HepG2 (cell line): ENCODE data around the gene ENO1. TPM values are rescaled to one million over a fixed set of nuclear protein-coding genes. Genes with fewer than 3 reads are reported as not detected.
A peak's percentile ranks its signal among the peaks of the same experiment; 100 is the strongest.

Experiments used
- ATAC-seq: fragments of 200-7000 bp; cut with Tn5 transposase; 3 replicates; pipeline ENCODE4 v1.9.1; 2020; ENCODE audit warnings: mild to moderate bottlenecking, moderate library complexity
- BruUV-seq: library from RNA; stranded (reverse); fragments of 400-500 nt; replicated peaks from 2 replicates; lab custom pipeline; 2021; lab: Mats Ljungman, UMichigan
- CTCF ChIA-PET: fragments of 300-600 bp; formaldehyde crosslinking; extraction: SDS; loops from one replicate; lab custom pipeline; 2021; ENCODE audit warnings: low total read pairs, inconsistent platforms, low intra/inter-chr PET ratio; lab: Yijun Ruan, JAX
- POLR2A ChIA-PET: fragments of 350-600 bp; sonication (Branson Sonifier 250); formaldehyde crosslinking; loops from one replicate; lab custom pipeline; 2020; ENCODE audit warnings: antibody characterized with exemption, inconsistent platforms; lab: Yijun Ruan, JAX
- DNase-seq: peaks from one replicate; pipeline ENCODE4 v3.0.0-alpha.2; 2015; ENCODE audit warnings: low spot score
- FAIRE-seq: peaks from 3 replicates; lab custom pipeline; 2011; peaks lifted over from hg19 to GRCh38; lab: Jason Lieb, UNC
- H2AFZ ChIP-seq: one replicate; pipeline ENCODE4 v1.6.1; 2011; ENCODE audit warnings: low read length, inconsistent platforms
- H3K27ac ChIP-seq: fragments of 300-600 bp; 3 replicates; pipeline ENCODE4 v1.8.0; 2011; ENCODE audit warnings: mixed run types, mild to moderate bottlenecking, mixed read lengths, low read length, inconsistent platforms; ENCODE audit not compliant: insufficient read depth; ENCODE audit errors: extremely low read length
- H3K27me3 ChIP-seq, 2 experiments: fragments of 200-600 bp in 1 of 2; 2 replicates in 1 of 2; 3 replicates in 1 of 2; pipeline versions ENCODE4 v1.6.0 to v1.8.0; 2011; ENCODE audit warnings: low read length in 2 of 2, mild to moderate bottlenecking in 2 of 2, moderate library complexity in 2 of 2, inconsistent platforms in 1 of 2; ENCODE audit not compliant: insufficient read depth in 2 of 2, control insufficient read depth in 1 of 2
- H3K36me3 ChIP-seq, 2 experiments: fragments of 200-600 bp in 1 of 2; replicated peaks in 1 of 2; 2 replicates in 1 of 2; 3 replicates in 1 of 2; pipeline versions ENCODE4 v1.5.1 to v1.8.0; 2011; ENCODE audit warnings: low read length in 2 of 2, inconsistent platforms in 1 of 2; ENCODE audit not compliant: insufficient read depth in 2 of 2, control insufficient read depth in 1 of 2
- H3K4me1 ChIP-seq: 2 replicates; pipeline ENCODE4 v1.5.1; 2012; ENCODE audit warnings: low read length, inconsistent platforms; ENCODE audit not compliant: insufficient read depth
- H3K4me2 ChIP-seq: 2 replicates; pipeline ENCODE4 v1.6.0; 2011; ENCODE audit warnings: low read depth, low read length, inconsistent platforms
- H3K4me3 ChIP-seq, 3 experiments: fragments of 200-600 bp in 1 of 3; sonication (generic), shearing (Covaris generic) in 1 of 3; replicated peaks in 1 of 3; 2 replicates each; pipeline ENCODE4 v1.5.1; 2011 to 2016; ENCODE audit warnings: low read length in 3 of 3, inconsistent platforms in 2 of 3, low read depth in 2 of 3, mild to moderate bottlenecking in 2 of 3, control low read depth in 1 of 3, mixed read lengths in 1 of 3; ENCODE audit not compliant: insufficient read depth in 1 of 3
- H3K79me2 ChIP-seq: one replicate; pipeline ENCODE4 v1.6.1; 2011; ENCODE audit warnings: low read length, inconsistent platforms; ENCODE audit not compliant: insufficient read depth
- H3K9ac ChIP-seq: 2 replicates; pipeline ENCODE4 v1.6.0; 2011; ENCODE audit warnings: mild to moderate bottlenecking, low read depth, low read length, inconsistent platforms; ENCODE audit not compliant: insufficient read depth
- H3K9me3 ChIP-seq: 2 replicates; pipeline ENCODE4 v1.5.1; 2012; ENCODE audit warnings: mild to moderate bottlenecking, low read length
- H4K20me1 ChIP-seq: 2 replicates; pipeline ENCODE4 v1.6.0; 2011; ENCODE audit warnings: inconsistent platforms, mild to moderate bottlenecking, low read length, moderate library complexity; ENCODE audit not compliant: insufficient read depth
- HDAC2 ChIP-seq: sonication (generic); formaldehyde crosslinking; IDR thresholded peaks from 2 replicates; pipeline ENCODE4 v1.4.0; 2020; ENCODE audit warnings: missing genetic modification reagents
- PITX1 ChIP-seq: sonication (generic); formaldehyde crosslinking; IDR thresholded peaks from 2 replicates; pipeline ENCODE4 v1.5.1; 2020; ENCODE audit warnings: mild to moderate bottlenecking, missing genetic modification reagents
- SIN3A ChIP-seq: IDR thresholded peaks from 2 replicates; pipeline ENCODE4 v1.6.1; 2011; ENCODE audit warnings: low read depth, mild to moderate bottlenecking, control low read depth, low read length, borderline replicate concordance
- SOX6 ChIP-seq, 2 experiments: fragments of 450-650 bp in 1 of 2; sonication (generic) in 1 of 2; formaldehyde crosslinking in 1 of 2; IDR thresholded peaks; 2 replicates each; pipeline versions ENCODE4 v1.4.0 to v1.6.1; 2017 to 2020; ENCODE audit warnings: antibody characterized with exemption in 1 of 2, mild to moderate bottlenecking in 1 of 2, missing genetic modification reagents in 1 of 2
- SP2 ChIP-seq: sonication (generic); formaldehyde crosslinking; IDR thresholded peaks from 2 replicates; pipeline ENCODE4 v1.5.1; 2020; ENCODE audit warnings: mild to moderate bottlenecking, missing genetic modification reagents
- TAF15 ChIP-seq: fragments of 200-400 bp; formaldehyde crosslinking; IDR thresholded peaks from one replicate; pipeline ENCODE4 v1.6.1; 2018; ENCODE audit warnings: mild to moderate bottlenecking, low read depth, low read length; ENCODE audit not compliant: poor library complexity, severe bottlenecking
- ZFX ChIP-seq: sonication (generic); formaldehyde crosslinking; IDR thresholded peaks from 2 replicates; pipeline ENCODE4 v1.4.0; 2020; ENCODE audit warnings: mild to moderate bottlenecking, low read depth, missing genetic modification reagents, moderate library complexity
- ZMYM2 ChIP-seq: sonication (generic); formaldehyde crosslinking; IDR thresholded peaks from 2 replicates; pipeline ENCODE4 v1.8.0; 2022; ENCODE audit warnings: mild to moderate bottlenecking, missing genetic modification reagents
- ZNF382 ChIP-seq: sonication (generic); formaldehyde crosslinking; IDR thresholded peaks from 2 replicates; pipeline ENCODE4 v1.5.0; 2020; ENCODE audit warnings: missing genetic modification reagents, mild to moderate bottlenecking, borderline replicate concordance
- ZNF75D ChIP-seq: sonication (generic); formaldehyde crosslinking; IDR thresholded peaks from 2 replicates; pipeline ENCODE4 v1.8.1; 2023; ENCODE audit warnings: missing genetic modification reagents, mild to moderate bottlenecking, borderline replicate concordance
- ZNF768 ChIP-seq: sonication (generic); formaldehyde crosslinking; IDR thresholded peaks from 2 replicates; pipeline ENCODE4 v1.4.0; 2020; ENCODE audit warnings: missing genetic modification reagents
- WGBS: methylation state at CpG from one replicate; pipeline ENCODE4 v1.1.6; 2017; ENCODE audit warnings: low lambda C conversion rate; 5-methylcytosine and 5-hydroxymethylcytosine counted together
- in situ Hi-C: cut with HindIII; loops from 2 replicates; pipeline ENCODE4 v1.10.0; 2017; ENCODE audit warnings: low pct_unique_long_range_greater_than_20kb; ENCODE audit not compliant: extremely low pct_ligation_motif_present
- intact Hi-C: fragments of 100-400 bp; cut with micrococcal nuclease; formaldehyde crosslinking; loops from one replicate; pipeline ENCODE4 v1.10.0; 2022; ENCODE audit not compliant: unreplicated experiment
- polyA plus RNA-seq, 8 experiments: library from polyadenylated mRNA; depleted of rRNA in 3 of 8; stranded (reverse) in 7 of 8; unstranded in 1 of 8; fragments of >200 nt; fragmentation: Illumina TruSeq in 4 of 8; extraction: Trizol in 4 of 8; gene quantifications; 2 replicates each; pipeline versions ENCODE4 v1.2.1 to v1.2.3, GENCODE V29; 2011 to 2016; ENCODE audit warnings: low read depth in 4 of 8, missing spikeins in 1 of 8, mixed read lengths in 1 of 8; ENCODE audit not compliant: insufficient read depth in 1 of 8
- total RNA-seq, 5 experiments: library from RNA; depleted of rRNA; stranded (reverse); fragments of >200 nt; fragmentation: Illumina TruSeq; extraction: Trizol; gene quantifications; 2 replicates each; pipeline ENCODE4 v1.2.3, GENCODE V29; 2016; ENCODE audit warnings: low read depth in 1 of 5
- TF ChIP-seq, protein P1 (sequence below): sonication (generic); formaldehyde crosslinking; IDR thresholded peaks from 2 replicates; pipeline ENCODE4 v1.8.1; 2023; ENCODE audit warnings: mild to moderate bottlenecking, inconsistent platforms, moderate library complexity, missing genetic modification reagents, borderline replicate concordance
- TF ChIP-seq, protein P2 (sequence below): sonication (generic); formaldehyde crosslinking; IDR thresholded peaks from 2 replicates; pipeline ENCODE4 v1.5.1; 2020; ENCODE audit warnings: mild to moderate bottlenecking, missing genetic modification reagents
- TF ChIP-seq, protein P3 (sequence below): sonication (generic); formaldehyde crosslinking; IDR thresholded peaks from 2 replicates; pipeline ENCODE4 v1.5.1; 2020; ENCODE audit warnings: mild to moderate bottlenecking, moderate library complexity, missing genetic modification reagents

Gene ENO1
- total and polyA plus RNA-seq, 2 of the 13 experiments (the other 11 are each of a cell fraction or from before 2014, with no cell fraction given): 1,559 to 3,103 TPM

DNA sequence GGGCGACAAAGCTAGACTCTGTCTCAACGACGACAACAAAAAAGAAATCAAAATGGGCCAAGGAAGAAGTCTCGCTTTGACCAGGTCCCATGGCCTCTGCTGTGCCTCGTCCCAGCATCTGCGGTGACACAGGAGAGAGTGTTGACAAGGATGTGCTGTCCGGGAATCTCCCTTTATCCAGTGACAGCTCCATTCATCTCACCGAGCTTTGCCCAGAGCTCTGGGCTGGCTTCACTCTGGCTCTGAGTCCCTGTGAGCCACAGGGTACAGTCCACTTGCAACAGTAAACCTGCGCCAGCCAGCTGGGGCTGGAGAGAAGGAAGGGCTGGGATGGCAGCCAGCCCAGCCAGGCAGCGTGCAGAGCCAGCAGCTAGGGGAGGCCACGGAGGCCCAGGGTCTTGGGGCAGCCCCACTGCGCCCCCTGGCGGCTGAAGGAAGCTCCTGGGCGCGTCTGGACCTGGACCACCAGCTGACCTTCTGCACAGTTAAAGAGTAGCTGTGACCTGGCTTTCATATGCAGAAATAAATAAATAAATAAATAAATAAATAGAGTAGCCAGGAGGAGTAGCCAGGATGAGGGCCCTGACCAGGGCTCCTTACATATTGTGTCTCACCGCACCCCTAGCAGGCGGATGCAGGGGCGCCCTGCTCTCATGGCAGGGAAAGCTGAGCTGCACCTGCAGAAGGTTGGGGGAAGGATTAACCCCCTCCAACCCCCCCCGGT, 29.7 kb downstream of the ENO1 start (continued):
- TF ChIP-seq TAF15 (no peak), ZNF382 (CRISPR knock-in tag) (no peak), SIN3A (peak; percentile 83; the same call in 1 of the 2 replicates)

DNA sequence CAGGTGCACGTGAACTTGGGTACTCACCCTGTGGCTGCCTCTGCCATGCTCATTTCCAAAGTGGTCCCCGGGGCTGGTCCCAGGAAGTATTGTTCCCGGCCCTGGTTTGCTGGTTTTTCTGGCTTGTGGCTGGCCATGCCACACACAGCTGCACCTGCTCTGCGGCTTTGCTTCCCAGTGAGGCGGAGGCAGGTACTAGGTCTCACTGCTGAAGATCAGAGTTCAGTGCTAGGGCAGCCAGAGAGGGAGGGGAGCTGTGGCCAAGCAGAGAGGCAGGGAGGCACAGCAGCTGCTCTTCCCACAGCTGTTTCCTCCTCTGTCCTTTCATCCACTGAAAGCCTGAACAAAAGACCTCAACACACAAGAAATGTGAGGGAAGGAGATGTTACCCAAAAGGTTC, 30.5 kb downstream of the ENO1 start:
- no peaks in the 10 kb centered on the region for H4K20me1 ChIP-seq
- H3K9ac ChIP-seq: no peak overlapping the region
- 0% methylated on average over 1 of the region's 5 CpGs for WGBS
- H3K4me2 ChIP-seq: peak overlapping the region; percentile 86
- no peak overlapping the region for H2AFZ ChIP-seq
- DNase-seq (no peak), FAIRE-seq (peak; percentile 65), ATAC-seq (peak; percentile 79)
- H3K27me3 ChIP-seq: 0 out of 5 replicates have a peak, but pooled peaks cover 0 to 2% of the 10 kb centered on the region in 2 experiments
- CTCF ChIA-PET: interaction anchor here (0.8 to 1.4 kb wide), 4 partner anchors 16 to 287 kb away, joined by 3 to 9 read pairs (median 4); no protein-coding TSS in a partner anchor
- no TSS peak for BruUV-seq
- in situ Hi-C loops: loop anchor here (25.0 kb wide), 1 partner anchor 286 kb away; no protein-coding TSS in a partner anchor
- POLR2A ChIA-PET: interaction anchor here (0.6 to 1.9 kb wide), 11 partner anchors 9 to 284 kb away, joined by 3 to 19 read pairs (median 4); partner anchors contain the start of gene RERE
- no peak overlapping the region for H3K27ac ChIP-seq
- H3K4me3 ChIP-seq: peak overlapping the region in 1 of 3 experiments; percentile 58; a peak in 2 of 6 replicates
- intact Hi-C loops: loop anchor here (5.0 kb wide), 1 partner anchor 286 kb away; no protein-coding TSS in a partner anchor
- H3K4me1 ChIP-seq: peaks cover 61% of the 10 kb centered on the region
- H3K79me2 ChIP-seq: no peaks in the 10 kb centered on the region
- H3K9me3 ChIP-seq: no peaks in the 10 kb centered on the region
- no peaks in the 10 kb centered on the region for H3K36me3 ChIP-seq
- TF ChIP-seq ZNF768 (CRISPR knock-in tag) (peak; percentile 53; the same call in 1 of the 2 replicates), PITX1 (peak; percentile 56; the same call in 1 of the 2 replicates), ZMYM2 (CRISPR knock-in tag) (0 out of 2 replicates have a peak, but pooled peaks have one; percentile 58), ZFX (0 out of 2 replicates have a peak, but pooled peaks have one; percentile 31), SOX6 (IDR thresholded peaks at IDR 0.05) (no peak), SOX6 (CRISPR knock-in tag; IDR thresholded peaks at IDR 0.05) (0 out of 2 replicates have a peak, but pooled peaks have one; percentile 29), HDAC2 (CRISPR knock-in tag) (0 out of 2 replicates have a peak, but pooled peaks have one; percentile 23), ZNF75D (no peak), SP2 (CRISPR knock-in tag) (peak; percentile 9; the same call in 1 of the 2 replicates)
- TF ChIP-seq, protein P1, sequence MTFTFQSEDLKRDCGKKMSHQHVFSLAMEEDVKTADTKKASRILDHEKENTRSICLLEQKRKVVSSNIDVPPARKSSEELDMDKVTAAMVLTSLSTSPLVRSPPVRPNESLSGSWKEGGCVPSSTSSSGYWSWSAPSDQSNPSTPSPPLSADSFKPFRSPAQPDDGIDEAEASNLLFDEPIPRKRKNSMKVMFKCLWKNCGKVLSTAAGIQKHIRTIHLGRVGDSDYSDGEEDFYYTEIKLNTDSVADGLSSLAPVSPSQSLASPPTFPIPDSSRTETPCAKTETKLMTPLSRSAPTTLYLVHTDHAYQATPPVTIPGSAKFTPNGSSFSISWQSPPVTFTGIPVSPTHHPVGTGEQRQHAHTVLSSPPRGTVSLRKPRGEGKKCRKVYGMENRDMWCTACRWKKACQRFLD (CRISPR knock-in tag): 0 out of 2 replicates have a peak, but pooled peaks have one; percentile 34
- TF ChIP-seq, protein P2, sequence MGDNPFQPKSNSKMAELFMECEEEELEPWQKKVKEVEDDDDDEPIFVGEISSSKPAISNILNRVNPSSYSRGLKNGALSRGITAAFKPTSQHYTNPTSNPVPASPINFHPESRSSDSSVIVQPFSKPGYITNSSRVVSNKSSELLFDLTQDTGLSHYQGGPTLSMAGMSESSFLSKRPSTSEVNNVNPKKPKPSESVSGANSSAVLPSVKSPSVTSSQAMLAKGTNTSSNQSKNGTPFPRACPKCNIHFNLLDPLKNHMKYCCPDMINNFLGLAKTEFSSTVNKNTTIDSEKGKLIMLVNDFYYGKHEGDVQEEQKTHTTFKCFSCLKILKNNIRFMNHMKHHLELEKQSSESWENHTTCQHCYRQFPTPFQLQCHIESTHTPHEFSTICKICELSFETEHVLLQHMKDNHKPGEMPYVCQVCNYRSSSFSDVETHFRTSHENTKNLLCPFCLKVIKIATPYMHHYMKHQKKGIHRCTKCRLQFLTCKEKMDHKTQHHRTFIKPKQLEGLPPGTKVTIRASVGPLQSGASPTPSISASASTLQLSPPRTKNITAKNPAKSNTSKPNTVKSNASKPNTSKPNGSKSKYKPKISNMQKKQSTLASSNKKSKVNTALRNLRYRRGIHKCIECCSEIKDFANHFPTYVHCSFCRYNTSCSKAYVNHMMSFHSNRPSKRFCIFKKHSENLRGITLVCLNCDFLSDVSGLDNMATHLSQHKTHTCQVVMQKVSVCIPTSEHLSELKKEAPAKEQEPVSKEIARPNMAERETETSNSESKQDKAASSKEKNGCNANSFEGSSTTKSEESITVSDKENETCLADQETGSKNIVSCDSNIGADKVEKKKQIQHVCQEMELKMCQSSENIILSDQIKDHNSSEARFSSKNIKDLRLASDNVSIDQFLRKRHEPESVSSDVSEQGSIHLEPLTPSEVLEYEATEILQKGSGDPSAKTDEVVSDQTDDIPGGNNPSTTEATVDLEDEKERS (CRISPR knock-in tag): 0 out of 2 replicates have a peak, but pooled peaks have one; percentile 41
- TF ChIP-seq, protein P3, sequence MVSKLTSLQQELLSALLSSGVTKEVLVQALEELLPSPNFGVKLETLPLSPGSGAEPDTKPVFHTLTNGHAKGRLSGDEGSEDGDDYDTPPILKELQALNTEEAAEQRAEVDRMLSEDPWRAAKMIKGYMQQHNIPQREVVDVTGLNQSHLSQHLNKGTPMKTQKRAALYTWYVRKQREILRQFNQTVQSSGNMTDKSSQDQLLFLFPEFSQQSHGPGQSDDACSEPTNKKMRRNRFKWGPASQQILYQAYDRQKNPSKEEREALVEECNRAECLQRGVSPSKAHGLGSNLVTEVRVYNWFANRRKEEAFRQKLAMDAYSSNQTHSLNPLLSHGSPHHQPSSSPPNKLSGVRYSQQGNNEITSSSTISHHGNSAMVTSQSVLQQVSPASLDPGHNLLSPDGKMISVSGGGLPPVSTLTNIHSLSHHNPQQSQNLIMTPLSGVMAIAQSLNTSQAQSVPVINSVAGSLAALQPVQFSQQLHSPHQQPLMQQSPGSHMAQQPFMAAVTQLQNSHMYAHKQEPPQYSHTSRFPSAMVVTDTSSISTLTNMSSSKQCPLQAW (CRISPR knock-in tag): 0 out of 2 replicates have a peak, but pooled peaks have one; percentile 18
